ENCODE measurements around the gene XXYLT1. TPM values are rescaled to one million over a fixed set of nuclear protein-coding genes. Genes with fewer than 3 reads are reported as not detected.

The XXYLT1 gene
- total and polyA plus RNA-seq, 10 of the 15 experiments (the other 5 are each of a cell fraction or from before 2014, with no cell fraction given): 1.2 to 14.2 (median 9.3) TPM

DNA sequence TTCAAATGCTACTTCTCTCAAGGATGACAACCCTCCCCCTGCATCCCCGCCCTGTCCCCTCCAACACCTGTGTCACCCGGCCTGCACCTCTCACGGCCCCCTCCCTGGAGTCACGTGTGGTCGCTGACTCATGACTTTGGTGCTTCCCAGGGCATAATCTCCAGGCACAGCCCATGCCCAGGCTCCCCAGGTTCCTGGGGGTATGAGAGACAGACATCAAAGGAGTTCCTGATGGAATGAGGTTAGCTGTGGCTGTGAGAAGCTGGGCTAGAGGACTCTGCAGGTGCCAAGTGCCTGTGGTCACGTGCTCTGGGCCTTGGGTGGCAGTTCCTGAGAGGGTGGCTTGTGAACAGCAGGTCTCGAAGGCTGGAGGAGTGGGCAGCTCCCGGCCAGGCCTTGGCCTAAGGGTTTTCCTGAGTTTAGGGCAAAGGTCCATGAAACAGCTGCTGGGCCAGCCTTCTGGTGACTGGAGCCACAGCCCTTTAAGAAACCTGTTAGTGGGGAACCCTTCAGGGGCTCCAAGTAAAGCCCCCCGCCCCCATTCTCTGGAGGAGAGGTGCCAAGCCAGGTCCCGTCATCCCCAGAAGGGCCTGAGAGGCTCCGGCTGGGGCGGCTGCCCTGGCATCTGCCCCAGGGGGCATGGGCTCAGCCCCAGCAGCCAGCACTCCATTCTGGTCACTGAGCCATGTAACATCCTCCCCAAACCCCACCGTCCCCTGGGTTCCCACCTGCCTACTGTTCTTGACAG, 230.0 kb downstream of the XXYLT1 start:
- H2AFZ ChIP-seq (ENCODE audit: control insufficient read depth, low read depth, low read length): no peak overlapping the region
- no peaks in the 10 kb centered on the region for H4K20me1 ChIP-seq (ENCODE audit: control insufficient read depth, insufficient read depth)
- BruUV-seq (replicated peaks): no TSS peak
- ChIA-PET SMC1A (ENCODE audit: uncharacterized antibody, unreplicated experiment) (no interaction called here), CTCF (interaction anchor here (1.2 kb wide), 2 partner anchors 8 to 358 kb away, joined by 3 to 5 read pairs; no protein-coding TSS in a partner anchor), RAD21 (ENCODE audit: unreplicated experiment) (no interaction called here), POLR2A (no interaction called here)
- no peak for DNase-seq (ENCODE audit: low read depth, low spot score)
- TF ChIP-seq, protein P1, sequence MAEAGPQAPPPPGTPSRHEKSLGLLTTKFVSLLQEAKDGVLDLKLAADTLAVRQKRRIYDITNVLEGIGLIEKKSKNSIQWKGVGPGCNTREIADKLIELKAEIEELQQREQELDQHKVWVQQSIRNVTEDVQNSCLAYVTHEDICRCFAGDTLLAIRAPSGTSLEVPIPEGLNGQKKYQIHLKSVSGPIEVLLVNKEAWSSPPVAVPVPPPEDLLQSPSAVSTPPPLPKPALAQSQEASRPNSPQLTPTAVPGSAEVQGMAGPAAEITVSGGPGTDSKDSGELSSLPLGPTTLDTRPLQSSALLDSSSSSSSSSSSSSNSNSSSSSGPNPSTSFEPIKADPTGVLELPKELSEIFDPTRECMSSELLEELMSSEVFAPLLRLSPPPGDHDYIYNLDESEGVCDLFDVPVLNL (IDR thresholded peaks at IDR 0.05; ENCODE audit: low read depth, low read length): no peak
- TF ChIP-seq HDAC6 (IDR thresholded peaks at IDR 0.05; ENCODE audit: unreplicated experiment): no peak
- no peak for TF ChIP-seq MEF2A (IDR thresholded peaks at IDR 0.05; ENCODE audit: insufficient read depth, low read depth, low read length)
- TF ChIP-seq TARDBP (IDR thresholded peaks at IDR 0.05; ENCODE audit: borderline replicate concordance): no peak
- TF ChIP-seq KAT2A (conservative IDR thresholded peaks at IDR 0.05; ENCODE audit: control insufficient read depth, low read depth, low read length): no peak
- TF ChIP-seq SREBF2 (IDR thresholded peaks at IDR 0.05; ENCODE audit: low read length): no peak
- TF ChIP-seq, protein P2, sequence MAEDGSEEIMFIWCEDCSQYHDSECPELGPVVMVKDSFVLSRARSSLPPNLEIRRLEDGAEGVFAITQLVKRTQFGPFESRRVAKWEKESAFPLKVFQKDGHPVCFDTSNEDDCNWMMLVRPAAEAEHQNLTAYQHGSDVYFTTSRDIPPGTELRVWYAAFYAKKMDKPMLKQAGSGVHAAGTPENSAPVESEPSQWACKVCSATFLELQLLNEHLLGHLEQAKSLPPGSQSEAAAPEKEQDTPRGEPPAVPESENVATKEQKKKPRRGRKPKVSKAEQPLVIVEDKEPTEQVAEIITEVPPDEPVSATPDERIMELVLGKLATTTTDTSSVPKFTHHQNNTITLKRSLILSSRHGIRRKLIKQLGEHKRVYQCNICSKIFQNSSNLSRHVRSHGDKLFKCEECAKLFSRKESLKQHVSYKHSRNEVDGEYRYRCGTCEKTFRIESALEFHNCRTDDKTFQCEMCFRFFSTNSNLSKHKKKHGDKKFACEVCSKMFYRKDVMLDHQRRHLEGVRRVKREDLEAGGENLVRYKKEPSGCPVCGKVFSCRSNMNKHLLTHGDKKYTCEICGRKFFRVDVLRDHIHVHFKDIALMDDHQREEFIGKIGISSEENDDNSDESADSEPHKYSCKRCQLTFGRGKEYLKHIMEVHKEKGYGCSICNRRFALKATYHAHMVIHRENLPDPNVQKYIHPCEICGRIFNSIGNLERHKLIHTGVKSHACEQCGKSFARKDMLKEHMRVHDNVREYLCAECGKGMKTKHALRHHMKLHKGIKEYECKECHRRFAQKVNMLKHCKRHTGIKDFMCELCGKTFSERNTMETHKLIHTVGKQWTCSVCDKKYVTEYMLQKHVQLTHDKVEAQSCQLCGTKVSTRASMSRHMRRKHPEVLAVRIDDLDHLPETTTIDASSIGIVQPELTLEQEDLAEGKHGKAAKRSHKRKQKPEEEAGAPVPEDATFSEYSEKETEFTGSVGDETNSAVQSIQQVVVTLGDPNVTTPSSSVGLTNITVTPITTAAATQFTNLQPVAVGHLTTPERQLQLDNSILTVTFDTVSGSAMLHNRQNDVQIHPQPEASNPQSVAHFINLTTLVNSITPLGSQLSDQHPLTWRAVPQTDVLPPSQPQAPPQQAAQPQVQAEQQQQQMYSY (CRISPR knock-in tag; IDR thresholded peaks at IDR 0.05): no peak
- TF ChIP-seq ZNF622 (IDR thresholded peaks at IDR 0.05): no peak
- no peak for TF ChIP-seq MXI1 (IDR thresholded peaks at IDR 0.05; ENCODE audit: low read depth, low read length)
- TF ChIP-seq JUNB (IDR thresholded peaks at IDR 0.05): no peak
- no peak for TF ChIP-seq SUZ12 (IDR thresholded peaks at IDR 0.05; ENCODE audit: unreplicated experiment)
- TF ChIP-seq BHLHE40 (IDR thresholded peaks at IDR 0.05; ENCODE audit: borderline replicate concordance in 1 of 2, low read depth in 2 of 2, low read length in 1 of 2): peak in 1 of 2 experiments; percentile 39; a peak in 2 of 4 replicates
- TF ChIP-seq, protein P3, sequence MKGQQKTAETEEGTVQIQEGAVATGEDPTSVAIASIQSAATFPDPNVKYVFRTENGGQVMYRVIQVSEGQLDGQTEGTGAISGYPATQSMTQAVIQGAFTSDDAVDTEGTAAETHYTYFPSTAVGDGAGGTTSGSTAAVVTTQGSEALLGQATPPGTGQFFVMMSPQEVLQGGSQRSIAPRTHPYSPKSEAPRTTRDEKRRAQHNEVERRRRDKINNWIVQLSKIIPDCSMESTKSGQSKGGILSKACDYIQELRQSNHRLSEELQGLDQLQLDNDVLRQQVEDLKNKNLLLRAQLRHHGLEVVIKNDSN (IDR thresholded peaks at IDR 0.05; ENCODE audit: borderline replicate concordance, extremely low read length, insufficient read depth, low read depth, low read length): peak; percentile 29
- TF ChIP-seq IKZF1 (conservative IDR thresholded peaks at IDR 0.05): no peak
- TF ChIP-seq ZSCAN29 (IDR thresholded peaks at IDR 0.05): no peak
- no peak for TF ChIP-seq BMI1 (IDR thresholded peaks at IDR 0.05; ENCODE audit: borderline replicate concordance)
- TF ChIP-seq, protein P4, sequence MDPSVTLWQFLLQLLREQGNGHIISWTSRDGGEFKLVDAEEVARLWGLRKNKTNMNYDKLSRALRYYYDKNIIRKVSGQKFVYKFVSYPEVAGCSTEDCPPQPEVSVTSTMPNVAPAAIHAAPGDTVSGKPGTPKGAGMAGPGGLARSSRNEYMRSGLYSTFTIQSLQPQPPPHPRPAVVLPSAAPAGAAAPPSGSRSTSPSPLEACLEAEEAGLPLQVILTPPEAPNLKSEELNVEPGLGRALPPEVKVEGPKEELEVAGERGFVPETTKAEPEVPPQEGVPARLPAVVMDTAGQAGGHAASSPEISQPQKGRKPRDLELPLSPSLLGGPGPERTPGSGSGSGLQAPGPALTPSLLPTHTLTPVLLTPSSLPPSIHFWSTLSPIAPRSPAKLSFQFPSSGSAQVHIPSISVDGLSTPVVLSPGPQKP (IDR thresholded peaks at IDR 0.05; ENCODE audit: low read depth, low read length): no peak
- TF ChIP-seq ZNF217 (IDR thresholded peaks at IDR 0.05): no peak
- H3K27ac ChIP-seq (ENCODE audit: control insufficient read depth, insufficient read depth): no peak overlapping the region
- no peaks in the 10 kb centered on the region; a peak in 2 of 4 replicates for H3K27me3 ChIP-seq (replicated peaks in 1 of 2; ENCODE audit: control insufficient read depth in 2 of 2, insufficient read depth in 2 of 2, low read length in 1 of 2)
- no peak overlapping the region for H3K4me3 ChIP-seq
- intact Hi-C loops (cut with micrococcal nuclease; ENCODE audit: unreplicated experiment) (no loop called here), in situ Hi-C loops (cut with MboI) (no loop called here)
- no peak for FAIRE-seq
- no peak for ATAC-seq
- no peaks in the 10 kb centered on the region for H3K9me3 ChIP-seq (replicated peaks; ENCODE audit: control insufficient read depth, insufficient read depth, low read length)
- 33% methylated on average over 13 of the region's 13 CpGs for WGBS (ENCODE audit: insufficient coverage, insufficient replicate concordance, low lambda C conversion rate, missing lambda C conversion rate)
- H3K79me2 ChIP-seq (ENCODE audit: control insufficient read depth, insufficient read depth, low read length): no peaks in the 10 kb centered on the region
- no peak overlapping the region for H3K4me2 ChIP-seq (ENCODE audit: control insufficient read depth, insufficient read depth)
- H3K9ac ChIP-seq (ENCODE audit: control insufficient read depth, insufficient read depth, low read length): no peak overlapping the region
- H3K36me3 ChIP-seq (ENCODE audit: control insufficient read depth in 2 of 2, insufficient read depth in 2 of 2, low read length in 1 of 2): no peaks in the 10 kb centered on the region
- H3K4me1 ChIP-seq (ENCODE audit: control insufficient read depth, insufficient read depth, low read length): no peaks in the 10 kb centered on the region
